H9 (cell line): ENCODE data around the gene IL6ST. TPM values are rescaled to one million over a fixed set of nuclear protein-coding genes. Genes with fewer than 3 reads are reported as not detected.

ENCODE experiments used
- DNase-seq: peaks from one replicate; pipeline ENCODE4 v3.0.0-alpha.2; 2017
- H2AFZ ChIP-seq: one replicate; pipeline ENCODE4 v1.6.1; 2013; ENCODE audit warnings: mild to moderate bottlenecking, low read length, control low read depth, moderate library complexity
- H2AK5ac ChIP-seq: 2 replicates; pipeline ENCODE4 v1.6.1; 2013; ENCODE audit warnings: low read length, control low read depth, mixed read lengths; ENCODE audit not compliant: insufficient read length
- H2BK120ac ChIP-seq: one replicate; pipeline ENCODE4 v1.6.1; 2013; ENCODE audit warnings: low read depth, mild to moderate bottlenecking, low read length, control low read depth, inconsistent platforms; ENCODE audit not compliant: poor library complexity, severe bottlenecking
- H2BK12ac ChIP-seq: 2 replicates; pipeline ENCODE4 v1.6.1; 2013; ENCODE audit warnings: low read length, control low read depth, mixed read lengths, low read depth; ENCODE audit not compliant: insufficient read length
- H2BK15ac ChIP-seq: 2 replicates; pipeline ENCODE4 v1.6.1; 2013; ENCODE audit warnings: low read depth, low read length, control low read depth
- H2BK20ac ChIP-seq: one replicate; pipeline ENCODE4 v1.6.1; 2013; ENCODE audit warnings: low read depth, mild to moderate bottlenecking, low read length, control low read depth, inconsistent platforms; ENCODE audit not compliant: poor library complexity, severe bottlenecking
- H2BK5ac ChIP-seq: 2 replicates; pipeline ENCODE4 v1.6.1; 2013; ENCODE audit warnings: low read length, control low read depth, mixed read lengths; ENCODE audit not compliant: insufficient read length
- H3K14ac ChIP-seq: 2 replicates; pipeline ENCODE4 v1.6.1; 2013; ENCODE audit warnings: low read length, control low read depth; ENCODE audit not compliant: insufficient read depth
- H3K18ac ChIP-seq: 2 replicates; pipeline ENCODE4 v1.6.1; 2013; ENCODE audit warnings: low read depth, mild to moderate bottlenecking, mixed read lengths, low read length, control low read depth; ENCODE audit not compliant: insufficient read length
- H3K23ac ChIP-seq: 2 replicates; pipeline ENCODE4 v1.6.1; 2013; ENCODE audit warnings: low read length, control low read depth, mixed read lengths, low read depth; ENCODE audit not compliant: insufficient read length
- H3K23me2 ChIP-seq: 2 replicates; pipeline ENCODE4 v1.6.1; 2013; ENCODE audit warnings: low read depth, mild to moderate bottlenecking, mixed read lengths, low read length, control low read depth; ENCODE audit not compliant: insufficient read length, poor library complexity, severe bottlenecking
- H3K27ac ChIP-seq: 2 replicates; pipeline ENCODE4 v1.5.1; 2013; ENCODE audit warnings: low read length, control low read depth, mixed read lengths, low read depth; ENCODE audit not compliant: insufficient read length
- H3K27me3 ChIP-seq: 2 replicates; pipeline ENCODE4 v1.6.1; 2013; ENCODE audit warnings: low read length, control low read depth, inconsistent platforms; ENCODE audit not compliant: insufficient read depth
- H3K4ac ChIP-seq: 2 replicates; pipeline ENCODE4 v1.6.1; 2013; ENCODE audit warnings: low read depth, mild to moderate bottlenecking, control low read depth, inconsistent platforms, low read length, moderate library complexity
- H3K4me1 ChIP-seq: 2 replicates; pipeline ENCODE4 v1.6.1; 2013; ENCODE audit warnings: low read length, control low read depth, inconsistent platforms; ENCODE audit not compliant: insufficient read depth
- H3K4me2 ChIP-seq: 2 replicates; pipeline ENCODE4 v1.6.1; 2013; ENCODE audit warnings: low read length, control low read depth, mixed read lengths; ENCODE audit not compliant: insufficient read length, insufficient read depth
- H3K56ac ChIP-seq: 2 replicates; pipeline ENCODE4 v1.6.1; 2013; ENCODE audit warnings: low read depth, mild to moderate bottlenecking, mixed read lengths, low read length, control low read depth; ENCODE audit not compliant: insufficient read length
- H3K79me1 ChIP-seq: 2 replicates; pipeline ENCODE4 v1.6.1; 2013; ENCODE audit warnings: low read depth, mild to moderate bottlenecking, moderate library complexity, low read length, control low read depth, inconsistent platforms; ENCODE audit not compliant: insufficient read depth, poor library complexity, severe bottlenecking
- H3K79me2 ChIP-seq: 2 replicates; pipeline ENCODE4 v1.6.1; 2013; ENCODE audit warnings: low read length, control low read depth, inconsistent platforms; ENCODE audit not compliant: insufficient read depth
- H3K9ac ChIP-seq: 2 replicates; pipeline ENCODE4 v1.6.1; 2013; ENCODE audit warnings: low read length, control low read depth, mixed read lengths; ENCODE audit not compliant: insufficient read length; ENCODE audit errors: extremely low read depth
- H3K9me3 ChIP-seq: one replicate; pipeline ENCODE4 v1.6.1; 2013; ENCODE audit warnings: low read depth, low read length, inconsistent platforms; ENCODE audit not compliant: control insufficient read depth
- H3T11ph ChIP-seq: one replicate; pipeline ENCODE4 v1.6.1; 2013; ENCODE audit warnings: mild to moderate bottlenecking, low read length, control low read depth, inconsistent platforms
- H4K20me1 ChIP-seq: one replicate; pipeline ENCODE4 v1.6.1; 2013; ENCODE audit not compliant: control insufficient read depth, insufficient read length, insufficient read depth
- H4K5ac ChIP-seq: 2 replicates; pipeline ENCODE4 v1.6.1; 2013; ENCODE audit warnings: low read depth, mild to moderate bottlenecking, mixed read lengths, low read length, control low read depth; ENCODE audit not compliant: insufficient read length
- H4K8ac ChIP-seq: replicated peaks from 2 replicates; pipeline ENCODE4 v1.6.1; 2013; ENCODE audit warnings: low read length, control low read depth, mixed read lengths, low read depth; ENCODE audit not compliant: insufficient read length
- H4K91ac ChIP-seq: 2 replicates; pipeline ENCODE4 v1.6.1; 2013; ENCODE audit warnings: low read depth, mild to moderate bottlenecking, moderate library complexity, mixed read lengths, low read length, control low read depth; ENCODE audit not compliant: insufficient read length
- H3K27ac Mint-ChIP-seq, 3 experiments: 2 replicates in 2 of 3; 3 replicates in 1 of 3; pipeline ENCODE4 v1.8.0; 2020 to 2021; ENCODE audit warnings: mixed read lengths in 3 of 3, mild to moderate bottlenecking in 1 of 3, moderate library complexity in 1 of 3
- H3K27me3 Mint-ChIP-seq: 2 replicates; pipeline ENCODE4 v1.8.0; 2021; ENCODE audit warnings: low read depth, mild to moderate bottlenecking, moderate library complexity, mixed read lengths
- H3K36me3 Mint-ChIP-seq, 3 experiments: 2 replicates in 2 of 3; 3 replicates in 1 of 3; pipeline ENCODE4 v1.8.0; 2020 to 2021; ENCODE audit warnings: low read depth in 3 of 3, mixed read lengths in 3 of 3; ENCODE audit not compliant: insufficient read depth in 1 of 3
- H3K4me1 Mint-ChIP-seq, 2 experiments: 2 replicates each; pipeline ENCODE4 v1.8.0; 2020; ENCODE audit warnings: mixed read lengths in 2 of 2
- H3K4me3 Mint-ChIP-seq, 2 experiments: 2 replicates in 1 of 2; 3 replicates in 1 of 2; pipeline ENCODE4 v1.8.0; 2020 to 2021; ENCODE audit warnings: mild to moderate bottlenecking in 2 of 2, mixed read lengths in 2 of 2, moderate library complexity in 1 of 2
- H3K9me3 Mint-ChIP-seq, 2 experiments: 2 replicates in 1 of 2; 3 replicates in 1 of 2; pipeline ENCODE4 v1.8.0; 2020; ENCODE audit warnings: mild to moderate bottlenecking in 2 of 2, mixed read lengths in 2 of 2, moderate library complexity in 1 of 2
- WGBS: extraction: QIAGEN DNeasy Blood & Tissue Kit; methylation state at CpG from one replicate; pipeline ENCODE4 v1.1.7; 2013; ENCODE audit warnings: missing lambda C conversion rate, low lambda C conversion rate, mixed read lengths; ENCODE audit not compliant: insufficient read length; ENCODE audit errors: extremely low coverage; 5-methylcytosine and 5-hydroxymethylcytosine counted together
- total RNA-seq: library from RNA; stranded (reverse); gene quantifications from 2 replicates; pipeline ENCODE4 v1.2.1, GENCODE V29; 2021
- TF ChIP-seq, protein P1 (sequence below): fragments of 200-600 bp; sonication (generic); conservative IDR thresholded peaks from 3 replicates; pipeline ENCODE4 v1.8.0; 2021; ENCODE audit warnings: antibody characterized with exemption, mild to moderate bottlenecking

IL6ST gene
- total RNA-seq, 1 experiment from 2014 or later = 11.1 TPM

DNA sequence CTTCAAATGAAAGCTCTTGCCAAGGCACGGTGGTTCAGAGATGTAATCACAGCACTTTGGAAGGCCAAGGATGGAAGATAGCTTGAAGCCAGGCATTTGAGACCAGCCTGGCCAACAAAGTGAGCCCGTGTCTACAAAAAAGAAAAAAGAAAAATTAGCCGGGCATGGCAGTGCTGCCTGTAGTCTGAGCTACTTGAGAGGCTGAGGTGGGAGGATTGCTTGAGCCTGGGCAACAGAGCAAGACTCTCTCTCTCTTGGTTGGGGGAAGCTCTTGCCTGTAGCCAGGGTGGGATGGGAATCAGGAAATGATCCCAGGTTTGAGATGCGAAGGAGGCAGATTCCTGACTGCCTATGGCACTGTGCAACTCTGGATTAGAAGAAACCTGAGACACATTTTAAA is 62.1 kb downstream of the IL6ST start:
- Mint-ChIP-seq H3K4me3 (no peak overlapping the region), H3K4me1 (peaks cover 0 to 2% of the 10 kb centered on the region in 2 experiments; a peak in 1 of 4 replicates), H3K27ac (no peak overlapping the region), H3K9me3 (no peaks in the 10 kb centered on the region), H3K27me3 (no peaks in the 10 kb centered on the region), H3K36me3 (no peaks in the 10 kb centered on the region; a peak in 1 of 7 replicates)
- H3K27me3 ChIP-seq = no peaks in the 10 kb centered on the region
- WGBS = no CpG with 5 or more reads among the region's 4 CpGs
- DNase-seq = no peak
- H4K5ac ChIP-seq = no peak overlapping the region
- H3K79me2 ChIP-seq = no peaks in the 10 kb centered on the region
- no peak overlapping the region for H4K8ac ChIP-seq
- TF ChIP-seq, protein P1, sequence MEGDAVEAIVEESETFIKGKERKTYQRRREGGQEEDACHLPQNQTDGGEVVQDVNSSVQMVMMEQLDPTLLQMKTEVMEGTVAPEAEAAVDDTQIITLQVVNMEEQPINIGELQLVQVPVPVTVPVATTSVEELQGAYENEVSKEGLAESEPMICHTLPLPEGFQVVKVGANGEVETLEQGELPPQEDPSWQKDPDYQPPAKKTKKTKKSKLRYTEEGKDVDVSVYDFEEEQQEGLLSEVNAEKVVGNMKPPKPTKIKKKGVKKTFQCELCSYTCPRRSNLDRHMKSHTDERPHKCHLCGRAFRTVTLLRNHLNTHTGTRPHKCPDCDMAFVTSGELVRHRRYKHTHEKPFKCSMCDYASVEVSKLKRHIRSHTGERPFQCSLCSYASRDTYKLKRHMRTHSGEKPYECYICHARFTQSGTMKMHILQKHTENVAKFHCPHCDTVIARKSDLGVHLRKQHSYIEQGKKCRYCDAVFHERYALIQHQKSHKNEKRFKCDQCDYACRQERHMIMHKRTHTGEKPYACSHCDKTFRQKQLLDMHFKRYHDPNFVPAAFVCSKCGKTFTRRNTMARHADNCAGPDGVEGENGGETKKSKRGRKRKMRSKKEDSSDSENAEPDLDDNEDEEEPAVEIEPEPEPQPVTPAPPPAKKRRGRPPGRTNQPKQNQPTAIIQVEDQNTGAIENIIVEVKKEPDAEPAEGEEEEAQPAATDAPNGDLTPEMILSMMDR = no peak
- no peak overlapping the region for H2BK15ac ChIP-seq
- no peak overlapping the region for H2AFZ ChIP-seq
- no peaks in the 10 kb centered on the region for H3K4me1 ChIP-seq
- no peak overlapping the region for H3K14ac ChIP-seq
- H4K20me1 ChIP-seq = no peaks in the 10 kb centered on the region
- H3K18ac ChIP-seq = no peak overlapping the region
- no peak overlapping the region for H3K4ac ChIP-seq
- H4K91ac ChIP-seq = no peak overlapping the region
- H3K9me3 ChIP-seq = no peaks in the 10 kb centered on the region
- no peak overlapping the region for H3K9ac ChIP-seq
- no peaks in the 10 kb centered on the region for H3K23me2 ChIP-seq
- no peak overlapping the region for H3K27ac ChIP-seq
- H2BK120ac ChIP-seq = no peak overlapping the region
- H3K56ac ChIP-seq = no peak overlapping the region
- no peak overlapping the region for H2AK5ac ChIP-seq
- H2BK20ac ChIP-seq = no peak overlapping the region
- H3K79me1 ChIP-seq = no peaks in the 10 kb centered on the region
- no peak overlapping the region for H3T11ph ChIP-seq
- no peak overlapping the region for H2BK5ac ChIP-seq
- no peak overlapping the region for H3K23ac ChIP-seq
- no peak overlapping the region for H3K4me2 ChIP-seq
- H2BK12ac ChIP-seq = no peak overlapping the region
